COR-L47 (cell line): ENCODE results near the gene PAIP1.
"Not testable (repeated sequence)": the region's sequence is repeated elsewhere in the genome, so short reads cannot be mapped to it uniquely, and the experiment has no call there.

Source experiments
- DNase-seq: peaks from one replicate; lab custom pipeline; 2025; lab: John Stamatoyannopoulos, UW

PAIP1 gene

DNA sequence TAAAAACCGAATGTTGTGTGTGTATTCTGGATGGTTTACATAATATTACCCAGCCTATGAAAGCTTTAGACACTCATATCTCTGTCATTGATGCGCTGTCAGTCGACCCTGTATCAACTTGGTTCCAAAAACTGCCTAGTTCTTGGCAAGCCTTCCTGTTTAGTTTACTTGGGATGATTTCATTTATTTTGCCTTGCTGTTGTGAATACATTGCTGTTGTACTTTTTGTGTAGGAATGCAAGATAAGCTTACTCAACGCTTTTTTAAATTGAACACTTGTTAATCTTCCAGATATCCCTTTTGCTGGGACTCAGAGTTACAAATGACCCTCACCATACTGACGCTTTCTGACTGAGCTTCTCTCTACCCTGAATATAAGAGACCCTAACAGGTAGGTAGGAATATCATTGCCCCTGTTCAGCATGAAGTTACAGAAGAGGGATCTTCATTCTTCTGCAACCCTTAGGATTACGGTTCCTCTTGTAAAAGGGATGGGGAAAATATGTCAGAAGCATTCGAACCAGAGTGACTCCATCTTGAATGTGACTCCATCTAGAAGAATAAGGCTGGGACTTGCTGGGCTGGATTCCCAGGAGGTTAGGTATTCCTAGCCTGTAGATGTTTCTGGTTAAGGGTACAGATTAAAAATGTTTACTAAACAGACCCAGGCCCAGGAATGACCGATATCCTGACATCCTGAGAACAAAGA is 13.7 kb upstream of the PAIP1 start:
- DNase-seq = no peak

DNA sequence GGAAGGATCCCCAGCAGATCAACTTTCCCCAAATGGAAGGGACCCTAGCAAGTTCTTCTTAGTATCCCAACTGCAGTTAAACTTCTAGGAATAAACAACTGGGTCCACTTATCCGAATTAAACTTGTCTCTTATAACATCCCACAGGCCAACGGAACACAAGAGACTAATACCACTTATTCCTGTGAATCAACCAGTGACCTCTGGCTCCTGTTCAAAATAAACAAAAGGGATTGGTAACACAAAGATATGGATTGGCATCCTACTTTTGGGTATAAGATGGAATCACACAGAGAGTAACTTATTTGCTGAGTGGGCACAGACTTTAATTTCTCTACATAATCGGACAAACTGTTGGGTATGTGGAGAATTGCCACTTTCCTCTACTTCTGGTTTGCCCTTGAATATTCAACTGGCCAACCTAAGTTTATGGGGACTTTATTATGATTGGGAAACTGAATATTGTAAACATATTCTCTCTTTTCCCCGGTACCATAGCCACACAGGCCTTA is 12.4 kb upstream of the PAIP1 start:
- DNase-seq = no peak

DNA sequence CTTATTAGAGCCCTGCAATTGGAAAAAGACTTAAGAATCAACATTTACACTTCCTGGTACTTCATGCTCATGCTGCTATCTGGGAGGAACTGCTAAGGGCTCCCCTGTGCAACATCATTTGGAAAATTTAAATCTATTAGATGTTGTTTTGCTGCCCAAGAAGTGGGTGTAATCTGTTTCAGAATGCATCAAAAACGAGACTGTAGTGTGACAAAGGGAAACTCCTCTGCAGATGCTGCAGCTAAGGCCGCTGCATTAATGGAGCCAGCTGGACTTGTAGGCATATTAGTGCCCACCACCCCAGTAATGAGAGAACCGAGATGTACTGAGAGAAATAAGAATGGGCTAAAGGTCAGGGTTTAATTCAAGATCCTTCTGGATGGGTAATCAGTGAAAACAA is 11.1 kb upstream of the PAIP1 start:
- DNase-seq = no peak

GRCh38 chr5:43565043-43565442 is 8.2 kb upstream of the PAIP1 start:
- no peak for DNase-seq

DNA sequence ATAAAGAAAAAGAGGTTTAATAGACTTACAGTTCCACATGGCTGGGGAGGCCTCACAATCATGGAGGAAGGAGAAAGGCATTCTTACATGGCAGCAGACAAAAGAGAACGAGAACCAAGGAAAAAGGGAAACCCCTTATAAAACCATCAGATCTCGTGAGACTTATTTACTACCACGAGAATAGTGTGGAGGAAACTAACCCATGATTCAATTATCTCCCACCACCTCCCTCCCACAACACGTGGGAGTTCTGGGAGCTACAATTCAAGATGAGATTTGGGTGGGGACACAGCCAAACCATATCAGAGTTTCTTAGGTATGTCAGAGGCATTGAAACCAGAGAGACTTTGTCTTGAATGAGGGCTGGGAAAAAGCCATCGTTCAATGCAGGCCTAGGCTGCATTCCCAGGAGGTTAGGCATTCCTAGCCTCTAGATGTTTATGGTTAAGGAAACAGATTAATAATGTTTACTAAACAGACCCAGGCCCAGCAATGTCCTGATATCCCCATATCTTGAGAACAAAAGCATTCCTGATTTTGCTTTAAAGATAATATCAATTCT is 7.5 kb upstream of the PAIP1 start:
- no peak for DNase-seq

GRCh38 chr5:43563321-43563720 is 6.4 kb upstream of the PAIP1 start:
- no peak for DNase-seq

DNA sequence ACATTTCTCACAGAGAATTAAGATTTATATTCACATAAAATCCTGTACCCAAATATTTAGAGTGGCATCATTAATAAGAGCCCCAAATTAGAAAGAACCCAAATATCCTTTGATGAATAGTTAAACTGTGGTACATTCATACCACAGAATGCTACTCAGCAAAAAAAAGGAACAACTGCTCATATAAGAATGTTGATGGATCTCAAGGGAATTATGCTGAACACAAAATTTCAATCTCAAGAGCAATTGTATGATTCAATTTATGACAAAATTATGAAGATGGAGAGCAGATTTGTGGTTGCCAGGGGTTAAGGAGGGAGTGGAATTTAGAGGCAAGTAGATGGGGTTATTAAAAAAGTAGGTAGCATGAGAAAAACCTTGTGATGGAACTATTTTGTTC is 4.5 kb upstream of the PAIP1 start:
- DNase-seq = no peak

- no peak for DNase-seq
These were observed 3.3 kb upstream of the PAIP1 start for GRCh38 chr5:43560128-43560527.

- not testable (repeated sequence) for DNase-seq
These were observed 345 bp downstream of the PAIP1 start for GRCh38 chr5:43556607-43556856.

GRCh38 chr5:43555895-43556606 is 826 bp downstream of the PAIP1 start:
- DNase-seq = no peak

- DNase-seq = no peak
These were observed 2.4 kb downstream of the PAIP1 start for GRCh38 chr5:43554497-43554896.

GRCh38 chr5:43553381-43553780 is 3.5 kb downstream of the PAIP1 start:
- no peak for DNase-seq

GRCh38 chr5:43551731-43552130 is 5.1 kb downstream of the PAIP1 start:
- no peak for DNase-seq

- DNase-seq = not testable (repeated sequence)
These were observed 7.6 kb downstream of the PAIP1 start for GRCh38 chr5:43549272-43549671.

DNA sequence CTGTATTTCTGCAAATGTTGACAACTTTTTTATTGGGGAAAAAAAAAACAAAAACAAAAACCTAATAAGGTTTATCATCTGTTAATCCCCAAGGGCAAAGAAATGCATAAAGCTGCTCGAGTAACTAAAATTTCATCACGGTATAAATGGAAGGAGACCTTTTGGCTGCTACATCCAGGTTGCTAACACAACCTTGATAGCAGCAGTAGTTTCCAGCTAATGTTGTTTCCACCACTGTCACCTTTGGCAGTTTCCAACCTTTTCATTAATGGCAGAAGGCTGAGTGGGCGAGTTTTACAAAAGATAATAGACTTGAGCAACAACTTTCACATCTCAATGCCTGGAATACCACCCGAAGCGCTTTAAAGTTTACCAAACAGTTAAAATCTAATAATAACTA is 8.5 kb downstream of the PAIP1 start:
- DNase-seq = no peak

DNA sequence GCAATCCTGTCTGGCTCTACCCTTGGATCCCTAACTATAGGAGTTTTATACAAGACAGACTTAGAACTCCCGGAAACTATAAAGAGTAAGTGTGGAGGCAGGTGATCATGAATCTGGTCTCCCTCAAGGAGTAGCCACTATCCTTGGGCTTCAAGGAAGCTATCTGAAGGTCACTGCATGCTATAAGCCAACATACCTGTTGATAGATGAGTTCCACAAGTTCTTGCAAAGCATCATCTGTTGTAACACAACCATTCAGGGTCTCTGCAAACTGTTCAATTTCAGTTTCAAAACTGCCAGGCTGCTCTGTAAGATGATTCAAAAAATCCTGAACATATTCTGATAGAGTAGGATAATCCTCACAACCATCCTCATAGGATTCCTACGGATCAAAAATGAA is 9.3 kb downstream of the PAIP1 start:
- no peak for DNase-seq

- DNase-seq = no peak
These were observed 13.4 kb downstream of the PAIP1 start for GRCh38 chr5:43543434-43543833.

DNA sequence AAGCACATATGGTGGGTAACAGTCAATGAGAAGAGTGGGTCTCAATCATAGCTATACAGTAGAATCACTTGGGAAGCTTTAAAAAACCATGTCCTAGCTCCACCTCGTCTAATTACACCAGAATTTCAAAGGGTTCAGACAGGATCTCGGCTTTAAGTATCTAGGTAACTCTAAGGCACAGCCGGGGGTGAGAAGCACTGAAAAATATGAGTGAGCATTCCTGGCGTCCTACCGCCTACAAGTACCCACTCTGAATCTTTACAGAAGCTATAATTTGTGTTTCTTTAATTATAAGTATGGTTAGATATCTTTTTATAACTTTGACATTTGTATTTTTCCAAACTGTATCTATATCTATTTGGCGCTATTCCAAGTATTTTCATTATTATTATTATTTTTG is 16.1 kb downstream of the PAIP1 start:
- DNase-seq = no peak

DNA sequence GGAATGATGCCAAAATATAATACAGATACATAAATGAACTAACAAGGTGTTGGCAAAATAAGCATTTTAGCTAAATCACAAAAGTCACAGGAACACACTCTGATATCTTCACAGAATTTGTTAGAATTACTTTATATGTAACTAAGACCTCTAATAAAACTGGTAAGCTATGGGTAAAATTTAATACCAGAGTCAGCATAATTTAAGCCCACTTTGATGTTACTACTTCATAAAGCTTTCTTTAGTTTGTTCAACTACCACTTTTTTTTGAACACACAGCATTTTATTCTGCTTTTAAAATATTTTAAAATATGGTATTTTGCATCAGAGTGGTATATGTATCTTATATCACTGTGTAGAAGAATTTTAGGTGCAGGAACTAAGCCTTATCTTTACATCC is 19.9 kb downstream of the PAIP1 start:
- DNase-seq = no peak

- no peak for DNase-seq
These were observed 23.2 kb downstream of the PAIP1 start for GRCh38 chr5:43533646-43534045.

DNA sequence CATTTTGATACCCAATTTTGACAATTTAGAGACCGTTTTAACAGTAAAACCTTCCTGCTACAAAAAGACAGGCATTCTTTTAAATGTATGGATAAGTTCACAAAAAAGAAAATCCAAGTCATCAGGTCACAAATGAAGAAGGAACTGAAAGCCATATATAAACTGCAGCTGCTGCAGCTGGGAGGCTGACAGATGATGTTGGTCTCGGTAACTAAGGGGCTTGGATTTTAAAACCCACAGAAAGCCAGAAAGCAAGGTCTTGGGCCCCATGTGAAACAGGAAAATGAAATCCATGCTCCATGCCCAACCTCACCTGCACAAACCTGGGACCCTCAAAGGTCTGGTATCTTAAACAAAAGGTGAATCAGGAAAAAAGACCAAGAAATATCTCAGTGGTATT is 26.2 kb downstream of the PAIP1 start:
- DNase-seq = no peak

DNA sequence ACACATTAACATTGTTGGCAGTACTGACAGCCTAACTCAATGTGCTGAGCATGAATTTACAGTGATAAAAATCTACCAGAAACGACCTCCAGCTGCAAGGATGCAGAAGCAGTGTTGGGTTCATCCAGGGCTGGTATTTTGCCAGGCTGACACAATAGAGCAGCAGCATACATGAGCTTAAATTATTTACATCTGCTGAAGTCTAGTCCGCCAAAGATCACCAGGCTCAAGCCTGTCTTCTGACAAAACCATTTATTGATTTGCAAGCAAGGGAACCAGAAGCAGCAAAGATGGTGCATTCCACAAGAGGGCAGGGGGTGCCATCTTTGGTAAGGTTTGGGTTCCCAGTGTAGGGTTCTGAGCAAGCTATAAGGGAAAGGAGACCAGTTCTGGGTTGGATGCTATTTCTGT is 33.2 kb downstream of the PAIP1 start:
- no peak for DNase-seq

GRCh38 chr5:43520615-43521014 is 36.3 kb downstream of the PAIP1 start:
- no peak for DNase-seq

DNA sequence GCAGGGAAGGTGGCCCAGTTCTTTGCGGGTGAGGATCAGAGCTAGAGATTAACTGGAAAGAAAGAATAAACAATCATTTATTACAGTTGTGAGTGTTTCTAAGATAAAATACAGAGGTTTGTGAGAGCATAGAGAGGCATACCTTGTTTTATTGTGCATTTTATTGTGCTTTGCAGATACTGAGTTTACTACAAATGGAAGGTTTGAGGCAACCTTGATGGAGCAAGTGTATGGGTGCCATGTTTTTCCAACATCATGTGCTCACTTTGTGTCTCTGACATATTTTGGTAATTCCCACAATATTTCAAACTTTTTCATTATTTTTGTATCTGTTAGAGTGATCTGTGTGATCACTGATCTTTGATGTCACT is 41.2 kb downstream of the PAIP1 start:
- DNase-seq = no peak
